Glutamatergic neuron (in vitro differentiated cells): ENCODE measurements around the gene EXOC7. TPM values are rescaled to one million over a fixed set of nuclear protein-coding genes. Genes with fewer than 3 reads are reported as not detected.
"Not testable (repeated sequence)": the region's sequence is repeated elsewhere in the genome, so short reads cannot be mapped to it uniquely, and the experiment has no call there.

Experiments used
- DNase-seq: peaks from one replicate; pipeline ENCODE4 v3.0.0; 2022
- H3K27ac Mint-ChIP-seq: one replicate; pipeline ENCODE4 v1.8.0; 2020; ENCODE audit warnings: mild to moderate bottlenecking, mixed read lengths, inconsistent platforms; ENCODE audit not compliant: unreplicated experiment
- H3K27me3 Mint-ChIP-seq: one replicate; pipeline ENCODE4 v1.8.0; 2020; ENCODE audit warnings: mild to moderate bottlenecking, moderate library complexity, mixed read lengths, inconsistent platforms; ENCODE audit not compliant: unreplicated experiment
- H3K36me3 Mint-ChIP-seq: one replicate; pipeline ENCODE4 v1.8.0; 2020; ENCODE audit warnings: mild to moderate bottlenecking, mixed read lengths, inconsistent platforms; ENCODE audit not compliant: unreplicated experiment
- H3K4me1 Mint-ChIP-seq: one replicate; pipeline ENCODE4 v1.8.0; 2020; ENCODE audit warnings: mild to moderate bottlenecking, low read depth, mixed read lengths, inconsistent platforms; ENCODE audit not compliant: unreplicated experiment
- H3K4me3 Mint-ChIP-seq: one replicate; pipeline ENCODE4 v1.8.0; 2020; ENCODE audit warnings: mild to moderate bottlenecking, mixed read lengths, inconsistent platforms; ENCODE audit not compliant: unreplicated experiment
- H3K9me3 Mint-ChIP-seq: one replicate; pipeline ENCODE4 v1.8.0; 2020; ENCODE audit warnings: mild to moderate bottlenecking, moderate library complexity, mixed read lengths, inconsistent platforms; ENCODE audit not compliant: unreplicated experiment
- CTCF ChIP-seq: fragments of 200-600 bp; sonication (generic); IDR thresholded peaks from one replicate; pipeline ENCODE4 v1.5.0; 2021; ENCODE audit not compliant: partially characterized antibody, unreplicated experiment
- total RNA-seq: library from RNA; stranded (reverse); fragmentation: NEBNext Ultra II Directional; extraction: Animal tissue kit (Norgen Biotek cat#: 25700); gene quantifications from one replicate; pipeline ENCODE4 v1.2.1, GENCODE V29; 2021; ENCODE audit not compliant: unreplicated experiment

The EXOC7 gene
- total RNA-seq, 1 donor from 2014 or later: 249 TPM

- Mint-ChIP-seq H3K27ac (no peak overlapping the region), H3K36me3 (no peaks in the 10 kb centered on the region), H3K27me3 (peaks cover 2% of the 10 kb centered on the region), H3K4me1 (no peaks in the 10 kb centered on the region), H3K9me3 (no peaks in the 10 kb centered on the region), H3K4me3 (no peak overlapping the region)
- DNase-seq: no peak
- TF ChIP-seq CTCF: no peak
Observed at GRCh38 chr17:76046064-76046463, 57.5 kb downstream of the EXOC7 start.

GRCh38 chr17:76044475-76045007, 59.0 kb downstream of the EXOC7 start:
- not testable (repeated sequence) for H3K36me3 Mint-ChIP-seq, H3K27me3 Mint-ChIP-seq, H3K4me3 Mint-ChIP-seq, H3K4me1 Mint-ChIP-seq, H3K9me3 Mint-ChIP-seq, H3K27ac Mint-ChIP-seq, DNase-seq

- not testable (repeated sequence) for H3K27me3 Mint-ChIP-seq, H3K9me3 Mint-ChIP-seq, H3K36me3 Mint-ChIP-seq, DNase-seq, H3K27ac Mint-ChIP-seq, H3K4me3 Mint-ChIP-seq, H3K4me1 Mint-ChIP-seq
Observed at GRCh38 chr17:76042868-76043267, 60.7 kb downstream of the EXOC7 start.

- H3K27me3 Mint-ChIP-seq: no peaks in the 10 kb centered on the region
- no peak overlapping the region for H3K27ac Mint-ChIP-seq
- no peak for DNase-seq
- no peaks in the 10 kb centered on the region for H3K36me3 Mint-ChIP-seq
- H3K9me3 Mint-ChIP-seq: no peaks in the 10 kb centered on the region
- H3K4me3 Mint-ChIP-seq: no peak overlapping the region
- peaks cover 4% of the 10 kb centered on the region for H3K4me1 Mint-ChIP-seq
- no peak for TF ChIP-seq CTCF
Observed at GRCh38 chr17:76040376-76040775, 63.2 kb downstream of the EXOC7 start.

GRCh38 chr17:76039121-76039520, 64.5 kb downstream of the EXOC7 start:
- no peaks in the 10 kb centered on the region for H3K27me3 Mint-ChIP-seq
- H3K36me3 Mint-ChIP-seq: no peaks in the 10 kb centered on the region
- no peak for DNase-seq
- H3K9me3 Mint-ChIP-seq: no peaks in the 10 kb centered on the region
- H3K27ac Mint-ChIP-seq: no peak overlapping the region
- H3K4me1 Mint-ChIP-seq: peaks cover 7% of the 10 kb centered on the region
- H3K4me3 Mint-ChIP-seq: no peak overlapping the region
- no peak for TF ChIP-seq CTCF

- no peak overlapping the region for H3K27ac Mint-ChIP-seq
- TF ChIP-seq CTCF: no peak
- no peaks in the 10 kb centered on the region for H3K36me3 Mint-ChIP-seq
- H3K4me1 Mint-ChIP-seq: peaks cover 7% of the 10 kb centered on the region
- H3K9me3 Mint-ChIP-seq: no peaks in the 10 kb centered on the region
- no peak overlapping the region for H3K4me3 Mint-ChIP-seq
- H3K27me3 Mint-ChIP-seq: no peaks in the 10 kb centered on the region
- no peak for DNase-seq
Observed at GRCh38 chr17:76038050-76038449, 65.5 kb downstream of the EXOC7 start.
